ENCODE results near the gene PLPPR4.

DNA sequence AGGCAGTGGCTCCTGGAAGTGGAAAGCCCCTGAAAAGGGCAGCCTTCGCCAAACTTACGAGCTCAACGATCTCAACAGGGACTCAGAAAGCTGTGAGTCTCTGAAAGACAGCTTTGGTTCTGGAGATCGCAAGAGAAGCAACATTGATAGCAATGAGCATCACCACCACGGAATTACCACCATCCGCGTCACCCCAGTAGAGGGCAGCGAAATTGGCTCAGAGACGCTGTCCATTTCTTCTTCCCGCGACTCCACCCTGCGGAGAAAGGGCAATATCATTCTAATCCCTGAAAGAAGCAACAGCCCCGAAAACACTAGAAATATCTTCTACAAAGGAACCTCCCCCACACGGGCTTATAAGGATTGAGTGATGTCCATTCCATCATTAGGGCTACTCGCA lies 42.4 kb downstream of the PLPPR4 start:
- no peak for TF ChIP-seq POLR2A (IDR thresholded peaks at IDR 0.05)
- TF ChIP-seq, protein P1, sequence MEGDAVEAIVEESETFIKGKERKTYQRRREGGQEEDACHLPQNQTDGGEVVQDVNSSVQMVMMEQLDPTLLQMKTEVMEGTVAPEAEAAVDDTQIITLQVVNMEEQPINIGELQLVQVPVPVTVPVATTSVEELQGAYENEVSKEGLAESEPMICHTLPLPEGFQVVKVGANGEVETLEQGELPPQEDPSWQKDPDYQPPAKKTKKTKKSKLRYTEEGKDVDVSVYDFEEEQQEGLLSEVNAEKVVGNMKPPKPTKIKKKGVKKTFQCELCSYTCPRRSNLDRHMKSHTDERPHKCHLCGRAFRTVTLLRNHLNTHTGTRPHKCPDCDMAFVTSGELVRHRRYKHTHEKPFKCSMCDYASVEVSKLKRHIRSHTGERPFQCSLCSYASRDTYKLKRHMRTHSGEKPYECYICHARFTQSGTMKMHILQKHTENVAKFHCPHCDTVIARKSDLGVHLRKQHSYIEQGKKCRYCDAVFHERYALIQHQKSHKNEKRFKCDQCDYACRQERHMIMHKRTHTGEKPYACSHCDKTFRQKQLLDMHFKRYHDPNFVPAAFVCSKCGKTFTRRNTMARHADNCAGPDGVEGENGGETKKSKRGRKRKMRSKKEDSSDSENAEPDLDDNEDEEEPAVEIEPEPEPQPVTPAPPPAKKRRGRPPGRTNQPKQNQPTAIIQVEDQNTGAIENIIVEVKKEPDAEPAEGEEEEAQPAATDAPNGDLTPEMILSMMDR (IDR thresholded peaks at IDR 0.05), result no peak

Measured in thyroid gland (tissue), 4 donors.